Dedifferentiated amniotic fluid mesenchymal stem cell (primary cell): ENCODE results near the gene ROR2.

Experiments used
- DNase-seq: peaks from one replicate; pipeline ENCODE4 v3.0.0-alpha.2; 2016; ENCODE audit errors: extremely low spot score

The ROR2 gene

DNA sequence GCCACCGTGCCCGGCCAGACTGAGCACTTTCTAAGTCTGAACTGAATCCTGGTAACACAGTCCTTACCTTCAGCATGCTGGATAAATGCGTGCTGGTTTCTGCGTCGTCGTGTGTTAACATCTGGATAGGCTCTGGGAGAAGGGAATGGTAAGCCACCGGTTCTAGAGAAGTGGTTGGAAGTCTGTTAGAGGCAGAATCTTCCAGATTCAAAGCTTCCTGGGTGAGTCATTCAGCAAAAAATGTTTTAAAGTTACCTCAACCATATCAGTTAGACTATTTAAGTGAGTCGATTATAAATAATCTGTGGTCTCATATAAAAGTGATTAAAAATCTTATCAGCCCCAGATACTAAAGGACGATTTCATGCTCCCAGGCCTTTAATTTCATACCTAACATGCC lies 269.9 kb downstream of the ROR2 start:
- DNase-seq = no peak

DNA sequence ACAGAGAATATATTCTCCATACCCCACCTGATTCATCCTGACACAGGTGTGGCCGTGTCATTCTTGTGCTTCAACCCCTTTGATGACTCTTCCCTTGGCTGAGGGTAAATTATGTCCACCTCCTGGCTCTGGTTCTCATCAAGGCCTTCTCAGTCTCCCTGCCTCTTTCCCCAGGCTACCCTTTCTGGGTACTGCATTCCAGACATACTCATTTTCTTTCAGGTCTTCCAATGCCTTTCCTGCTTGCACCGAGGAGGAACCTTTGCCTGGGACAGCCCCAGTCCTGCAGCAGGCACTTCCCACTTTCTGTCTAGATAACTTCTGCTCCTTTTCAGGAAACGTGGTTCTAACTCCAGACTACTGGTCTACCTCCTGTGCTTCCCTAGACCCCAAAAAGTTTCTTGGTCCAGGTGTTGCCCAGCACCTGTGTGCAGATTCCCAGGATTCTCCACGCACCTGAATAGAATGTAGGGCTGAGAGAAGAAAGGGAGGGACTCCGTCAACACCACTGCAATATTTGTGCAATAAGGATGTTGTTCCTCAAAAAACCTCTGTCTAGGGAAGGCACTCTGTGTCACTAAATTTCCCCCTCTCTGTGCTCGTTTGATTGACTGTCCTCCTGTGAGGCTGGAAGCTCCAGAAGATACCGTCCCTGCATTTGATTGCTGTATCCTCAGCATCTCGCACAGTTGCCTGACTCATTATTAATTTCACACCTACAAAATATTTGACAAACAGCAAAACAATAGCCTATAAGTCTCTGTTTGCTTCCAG lies 271.0 kb downstream of the ROR2 start:
- DNase-seq = no peak

DNA sequence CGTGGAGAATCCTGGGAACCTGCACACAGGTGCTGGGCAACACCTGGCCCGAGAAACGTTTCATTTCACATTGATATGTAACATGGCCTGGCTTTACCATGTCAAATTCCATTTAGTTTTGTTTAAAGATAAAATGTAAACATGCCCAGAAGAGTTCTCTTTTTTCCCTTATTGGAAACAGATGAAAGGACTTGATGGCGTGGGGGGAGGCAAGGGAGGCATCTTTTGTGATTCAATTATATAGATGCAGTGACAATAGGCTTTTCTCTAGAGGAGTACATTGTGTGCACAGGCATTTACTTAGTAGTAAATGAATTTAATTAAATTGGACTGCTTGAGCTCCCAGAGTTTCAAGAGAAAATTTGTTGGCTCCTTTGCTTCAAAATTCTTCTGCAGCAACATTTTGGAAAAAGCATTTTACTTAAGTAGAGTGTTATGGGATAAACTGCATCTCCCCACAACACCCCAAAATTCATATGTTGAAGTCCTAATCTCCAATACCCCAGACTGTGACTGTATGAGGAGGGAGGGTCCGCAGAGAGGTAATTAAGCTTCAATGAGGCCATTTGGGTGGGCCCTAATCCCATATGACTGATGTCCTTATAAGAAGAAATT lies 272.1 kb downstream of the ROR2 start:
- DNase-seq = no peak

DNA sequence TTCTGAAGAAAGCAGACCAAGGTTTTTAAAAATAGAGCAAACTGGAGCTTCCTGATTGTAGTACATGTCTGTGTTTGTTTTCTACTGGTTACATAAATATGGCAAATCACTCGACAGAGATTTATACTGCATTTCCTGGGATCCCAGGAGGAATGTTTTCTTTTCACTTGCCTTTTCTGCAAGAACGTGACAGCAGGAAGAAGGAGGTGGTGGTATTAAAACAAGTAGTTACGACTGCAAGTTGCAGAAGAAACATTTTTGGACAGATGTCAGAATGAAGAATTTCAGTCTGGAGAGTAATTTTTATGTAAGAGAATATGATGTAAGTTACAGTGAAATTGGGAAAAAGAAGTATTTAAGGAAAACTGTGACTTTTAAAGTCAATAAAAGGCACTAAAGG lies 272.7 kb downstream of the ROR2 start:
- DNase-seq = peak; percentile 63

DNA sequence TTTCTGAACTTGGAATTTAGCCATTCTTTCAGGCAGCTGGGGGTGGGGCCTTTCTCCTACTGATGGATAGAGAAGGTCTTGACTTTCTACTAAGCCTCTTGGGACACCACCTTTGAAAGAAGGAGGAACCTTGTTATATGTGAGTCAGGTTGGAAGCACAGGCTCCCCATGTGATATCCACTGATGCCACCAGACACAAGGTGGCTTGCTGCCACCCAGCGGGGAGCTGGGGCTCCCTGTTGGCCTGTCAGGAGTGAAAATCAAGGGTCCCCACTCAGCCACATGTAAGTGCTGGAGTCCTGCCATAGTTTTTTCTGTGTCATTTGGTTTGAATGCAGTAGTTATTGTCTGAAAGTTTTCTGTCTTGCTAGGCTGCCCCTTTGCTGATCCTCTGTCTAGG lies 274.0 kb downstream of the ROR2 start:
- no peak for DNase-seq

DNA sequence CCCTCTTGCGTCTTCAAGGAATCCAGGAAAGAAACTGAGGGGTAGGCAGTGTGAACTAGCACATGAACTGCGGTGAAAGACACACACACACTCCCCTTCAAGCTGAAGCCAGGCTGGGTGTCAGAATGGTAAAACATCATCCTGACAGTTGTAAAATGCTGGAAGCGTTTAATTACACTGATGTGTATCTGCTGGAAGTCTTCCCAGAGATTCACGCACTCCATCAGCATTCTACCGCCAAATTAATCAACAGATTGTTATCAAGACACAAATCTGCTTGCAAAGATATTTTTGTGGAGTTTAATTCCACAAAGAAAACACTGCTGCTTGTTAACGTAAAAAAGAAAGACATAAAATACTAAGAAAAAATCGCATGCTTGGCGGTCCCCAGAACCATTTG lies 285.4 kb downstream of the ROR2 start:
- DNase-seq = no peak

DNA sequence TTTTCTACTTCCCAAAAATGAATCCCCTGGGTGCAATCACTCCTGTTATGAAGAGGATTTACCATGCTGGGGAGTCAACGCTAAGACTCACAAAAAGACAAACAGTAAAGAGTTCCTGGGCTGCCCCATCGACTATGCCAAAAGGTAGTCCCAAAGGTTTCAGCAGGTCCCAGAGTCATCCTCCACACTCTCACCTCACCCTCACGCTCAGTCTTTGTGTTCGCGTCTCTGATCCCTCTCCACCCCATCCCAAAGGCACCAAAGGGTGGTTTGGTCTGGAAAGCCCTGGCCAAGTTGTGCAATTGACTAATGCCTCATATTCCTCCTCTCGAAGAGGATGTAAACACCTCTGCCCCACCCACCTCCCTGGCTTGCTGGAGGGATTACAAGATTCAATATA lies 286.2 kb downstream of the ROR2 start:
- no peak for DNase-seq

DNA sequence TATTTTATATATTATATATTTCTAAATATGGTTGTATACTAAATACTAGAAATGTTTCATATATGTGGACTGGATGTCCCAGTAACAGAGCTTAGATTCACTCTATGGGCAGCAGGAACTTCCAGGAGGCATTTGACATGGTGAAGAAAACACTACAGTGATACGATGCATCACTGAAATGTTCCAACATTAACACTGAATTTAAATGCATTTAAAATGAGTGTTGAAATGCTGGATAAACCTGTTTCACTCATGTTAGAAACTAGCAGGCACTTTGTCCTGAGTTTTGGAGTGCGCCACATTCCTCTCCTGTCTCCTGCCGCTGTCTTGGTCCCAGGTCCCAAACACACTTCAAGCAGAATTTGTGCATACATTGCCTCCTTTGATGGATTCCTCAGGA lies 288.6 kb downstream of the ROR2 start:
- no peak for DNase-seq

DNA sequence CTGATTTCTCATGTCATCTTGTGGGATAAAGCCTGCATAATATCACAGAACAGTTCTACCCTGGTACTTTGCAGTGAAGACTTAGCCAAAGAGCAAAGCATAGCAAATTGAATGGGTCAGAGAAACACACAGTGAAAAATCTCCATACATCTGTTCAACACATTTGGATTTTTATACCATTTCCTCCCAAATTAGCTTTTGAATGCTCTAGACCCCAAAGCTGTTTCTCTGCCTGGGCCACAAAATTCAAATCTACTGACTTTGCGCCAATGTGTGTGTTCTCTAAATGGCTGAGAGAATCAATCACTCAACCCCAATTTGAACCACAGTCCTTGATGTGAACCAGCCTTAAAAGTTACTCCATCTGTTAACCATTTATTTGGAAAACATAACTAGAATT lies 289.5 kb downstream of the ROR2 start:
- no peak for DNase-seq

DNA sequence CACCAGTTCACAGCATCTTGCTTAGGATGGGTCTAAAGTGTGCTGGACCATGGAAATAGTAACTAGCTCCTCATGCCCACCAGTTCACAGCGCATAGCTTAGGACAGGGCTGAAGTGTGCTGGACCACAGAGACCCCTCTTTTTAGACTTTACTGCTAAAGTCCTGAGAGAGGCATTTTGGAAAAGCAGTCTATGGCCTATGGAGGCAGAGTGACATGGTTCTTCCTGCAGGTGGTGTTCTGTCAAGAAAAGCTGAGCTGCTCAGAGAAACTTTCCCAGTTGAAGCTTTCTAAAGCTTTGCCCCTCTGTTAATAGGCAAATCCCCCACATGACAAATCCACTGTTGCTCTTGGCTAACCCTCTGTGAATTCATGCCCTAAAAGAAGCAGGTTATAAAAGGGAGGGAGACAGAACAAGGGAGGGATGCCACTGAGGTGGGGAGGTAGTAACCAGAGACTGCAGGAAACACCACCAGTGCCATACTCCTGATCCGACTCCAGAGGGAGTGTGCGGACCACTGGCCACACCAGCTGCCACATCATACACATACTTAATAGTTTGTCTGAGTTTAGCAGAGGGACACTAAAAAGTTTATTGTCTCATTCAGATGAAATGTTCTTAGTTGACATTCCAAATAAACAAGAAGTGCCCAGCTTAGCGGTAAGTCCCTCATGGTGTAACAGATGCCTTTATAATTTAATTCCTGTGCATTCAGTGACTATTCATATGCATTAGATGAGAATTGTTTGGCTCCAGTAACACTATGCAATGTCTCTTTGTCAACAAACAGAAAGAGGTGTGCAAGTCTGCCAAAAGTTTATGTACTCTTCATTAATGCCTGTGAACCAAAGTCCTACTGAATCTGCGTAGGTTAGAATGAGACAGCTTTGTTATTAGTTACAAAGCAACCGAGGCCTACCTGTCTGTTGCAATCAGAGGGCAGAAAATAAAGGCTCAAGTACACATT lies 290.2 kb downstream of the ROR2 start:
- peak; percentile 45 for DNase-seq

DNA sequence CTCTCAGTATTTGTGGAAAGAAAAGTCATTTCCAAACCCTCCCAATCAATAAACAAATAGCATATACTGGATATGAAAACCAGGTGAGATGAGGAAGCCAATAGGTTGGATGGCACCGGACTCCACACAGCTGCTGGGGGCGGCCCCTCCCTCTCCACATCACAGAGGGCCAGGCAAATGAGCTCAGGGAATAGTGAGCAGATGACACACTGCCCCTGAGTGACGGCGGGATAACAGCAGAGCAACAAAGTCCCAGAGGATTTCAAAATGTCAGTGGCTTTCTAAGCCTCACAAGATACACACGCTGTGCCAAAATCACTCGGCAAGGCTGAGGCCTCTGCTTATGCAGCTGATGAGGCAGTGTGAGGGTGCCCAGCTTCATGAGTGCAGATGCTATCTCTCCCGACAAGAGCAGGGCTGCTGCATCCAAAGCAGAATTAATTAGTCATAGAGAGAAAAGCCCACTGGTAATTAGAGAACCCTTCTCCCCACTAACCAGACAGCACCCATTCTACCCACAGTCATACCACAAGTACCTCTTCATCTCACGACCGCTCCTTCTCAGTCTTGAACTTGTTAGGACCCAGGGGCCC lies 291.4 kb downstream of the ROR2 start:
- DNase-seq = no peak

DNA sequence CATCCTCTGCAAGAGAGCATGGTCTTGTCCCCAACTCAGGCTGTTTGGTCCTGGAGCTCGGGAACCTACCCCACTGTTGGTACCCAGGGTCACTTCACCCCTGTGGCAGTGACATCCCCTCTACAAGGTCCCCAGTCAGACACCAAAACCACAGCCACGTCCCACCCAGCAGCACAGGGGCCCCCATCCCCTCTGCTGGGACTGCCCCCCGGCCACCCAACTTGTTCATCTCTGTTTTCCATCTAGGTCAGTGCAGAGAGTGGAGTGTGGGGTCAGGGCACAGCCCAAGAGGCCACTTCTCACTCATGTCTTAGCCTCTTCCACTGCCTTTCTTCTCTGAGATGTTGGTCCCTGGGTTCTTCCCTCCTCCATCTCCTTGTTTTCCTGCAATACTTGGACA lies 292.5 kb downstream of the ROR2 start:
- DNase-seq = no peak

DNA sequence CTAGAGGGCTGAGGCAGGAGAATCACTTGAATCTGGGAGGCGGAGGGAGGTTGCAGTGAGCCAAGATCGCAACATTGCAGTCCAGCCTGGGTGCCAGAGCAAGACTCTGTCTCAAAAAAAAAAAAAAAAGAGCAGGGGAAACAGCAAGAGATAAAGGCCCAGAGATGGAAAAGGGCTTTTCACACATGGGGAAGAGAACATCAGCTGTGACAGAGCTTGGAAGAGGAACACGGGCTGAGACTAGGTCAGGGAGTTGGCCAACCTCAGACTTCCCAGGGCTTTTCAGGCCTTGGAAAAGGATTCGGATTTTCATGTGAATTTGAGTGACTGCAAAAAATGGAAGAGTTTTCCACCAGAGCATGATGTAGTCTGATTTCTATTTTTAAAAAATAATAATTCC lies 294.4 kb downstream of the ROR2 start:
- DNase-seq = no peak

DNA sequence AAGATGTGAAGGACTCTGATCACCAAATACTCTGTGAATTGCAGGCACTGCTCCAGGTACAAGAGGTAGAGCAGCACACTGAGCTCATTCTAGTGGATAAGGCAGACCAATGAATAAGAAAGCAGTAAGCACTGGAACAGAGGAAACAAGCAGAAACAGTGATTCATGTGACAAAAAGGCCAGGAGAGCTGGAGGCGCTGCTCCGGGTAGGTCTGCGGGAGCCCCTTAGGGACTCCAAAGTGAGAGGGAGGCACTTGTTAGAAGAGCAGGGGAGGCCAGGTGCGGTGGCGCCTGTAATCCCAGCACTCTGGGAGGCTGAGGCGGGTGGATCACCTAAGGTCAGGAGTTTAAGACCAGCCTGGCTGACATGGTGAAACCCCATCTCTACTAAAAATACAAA lies 294.8 kb downstream of the ROR2 start:
- no peak for DNase-seq

DNA sequence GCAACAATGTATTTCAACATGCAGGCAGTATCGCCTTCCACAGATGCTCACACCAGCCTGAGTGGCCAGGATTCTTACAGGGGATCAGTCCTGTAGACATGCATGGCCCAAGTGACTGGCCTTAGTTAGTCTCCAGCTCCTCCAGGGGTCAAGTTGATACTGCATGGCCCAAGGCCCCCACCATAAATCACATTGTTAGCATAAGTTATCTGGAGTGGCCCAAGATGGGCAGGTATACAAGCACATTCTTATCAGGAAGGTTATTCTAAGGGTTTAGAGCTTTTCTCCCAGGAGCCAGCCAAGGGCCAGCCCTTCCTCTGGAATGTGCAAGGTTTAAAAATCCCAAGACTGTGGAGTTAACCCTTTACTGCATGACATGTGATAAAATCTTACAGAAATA lies 295.5 kb downstream of the ROR2 start:
- no peak for DNase-seq

DNA sequence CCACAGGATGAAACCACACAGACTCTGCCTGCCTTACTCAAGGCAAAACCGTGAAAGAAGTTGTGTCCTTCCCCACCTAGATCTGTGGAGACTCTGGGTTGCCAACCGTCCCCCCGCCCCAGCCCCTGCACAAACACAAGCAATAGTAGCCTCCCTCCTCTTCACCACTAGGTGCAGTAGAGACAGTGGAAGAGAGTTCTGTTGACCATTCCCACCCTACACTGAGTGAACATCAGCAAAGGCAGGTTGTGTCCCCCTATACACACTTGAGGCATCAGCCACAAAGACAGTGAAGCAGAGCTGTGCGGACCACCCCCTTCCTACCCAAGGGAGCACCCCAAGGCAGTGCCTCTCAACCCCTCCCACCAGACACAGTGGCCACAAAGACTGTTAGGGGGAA lies 302.7 kb downstream of the ROR2 start:
- DNase-seq = no peak

DNA sequence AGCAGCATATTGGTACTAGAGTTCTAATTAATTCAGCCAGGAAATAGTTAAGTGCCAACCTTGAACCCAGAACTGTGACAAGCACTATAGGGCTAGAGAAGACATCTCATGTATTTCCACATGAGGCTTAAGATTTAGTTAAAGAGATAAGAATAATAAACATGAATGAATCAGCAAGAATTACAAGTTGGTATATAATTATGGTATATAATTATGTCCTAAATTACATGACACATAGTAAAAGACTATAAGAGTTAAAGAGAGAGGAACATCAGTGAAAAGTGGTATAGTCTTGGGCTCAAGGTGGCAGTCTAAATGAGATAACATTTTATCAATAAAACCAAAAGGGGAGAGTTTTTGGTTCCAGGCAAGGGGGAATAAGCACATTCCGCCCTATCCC lies 303.3 kb downstream of the ROR2 start:
- DNase-seq = no peak

DNA sequence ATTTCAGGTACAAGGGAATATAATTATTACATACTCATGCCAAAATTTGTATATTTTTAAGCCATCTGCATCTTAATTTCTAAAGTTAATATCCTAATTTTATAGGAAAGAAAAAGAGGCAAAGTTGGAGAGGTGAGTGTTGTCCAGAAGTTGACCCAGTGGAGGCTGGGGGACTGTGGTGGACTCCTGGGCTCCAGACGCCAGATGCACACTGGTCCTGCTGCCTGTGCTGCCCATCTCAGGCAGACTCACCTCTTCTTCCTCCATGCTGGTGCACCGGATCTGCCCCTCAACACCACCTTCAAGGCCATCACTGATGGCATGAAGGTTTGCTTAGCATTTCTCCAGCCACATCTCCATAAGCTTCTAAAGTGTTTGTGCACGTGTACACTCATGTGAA lies 305.6 kb downstream of the ROR2 start:
- DNase-seq = no peak

DNA sequence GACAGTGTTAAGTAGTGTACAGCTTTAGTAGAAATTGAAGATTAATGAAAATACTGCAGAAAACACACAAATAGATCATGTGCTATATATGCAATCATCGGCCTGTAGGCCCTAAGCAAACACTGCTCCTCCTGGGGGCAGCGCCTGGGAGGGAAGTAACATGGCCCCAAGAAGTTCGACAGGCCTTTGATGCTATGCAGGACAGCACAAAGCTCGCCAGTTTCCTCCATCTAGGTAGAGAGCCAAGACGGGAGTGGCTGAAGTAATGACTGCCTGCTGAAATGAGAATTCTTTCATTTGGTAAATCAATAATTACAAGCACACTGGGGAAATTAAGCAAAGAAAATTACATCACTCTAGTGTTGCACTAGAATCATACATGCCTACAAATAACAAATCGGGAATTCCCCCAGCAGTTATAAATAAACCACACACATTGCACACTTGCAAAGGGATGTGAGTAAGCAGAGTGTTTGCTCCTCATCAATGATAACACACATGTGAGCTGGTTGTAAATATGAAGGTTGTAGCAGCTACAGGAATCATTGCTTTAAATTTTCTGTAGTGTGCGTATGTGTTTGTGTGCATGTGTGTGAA lies 306.4 kb downstream of the ROR2 start:
- no peak for DNase-seq

DNA sequence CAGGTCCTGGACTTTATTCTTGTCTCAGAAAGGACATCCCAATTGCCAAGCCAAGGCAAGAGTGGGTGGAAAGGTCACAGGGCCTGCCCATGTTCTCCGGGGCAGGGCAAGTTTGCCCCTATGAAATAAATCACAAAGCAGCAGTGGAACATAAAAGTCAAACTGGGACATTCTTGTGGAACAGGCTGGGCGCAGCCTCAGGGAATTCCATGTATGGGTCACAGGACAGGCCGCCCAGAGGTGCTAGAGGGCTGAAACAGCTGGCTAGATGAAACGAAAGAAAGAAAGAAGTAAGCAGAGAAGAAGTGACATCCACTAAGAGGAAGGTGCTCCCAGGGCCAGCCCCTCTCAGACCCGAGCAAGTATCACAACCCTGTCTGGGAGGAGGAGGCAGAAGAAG lies 307.3 kb downstream of the ROR2 start:
- DNase-seq = no peak

DNA sequence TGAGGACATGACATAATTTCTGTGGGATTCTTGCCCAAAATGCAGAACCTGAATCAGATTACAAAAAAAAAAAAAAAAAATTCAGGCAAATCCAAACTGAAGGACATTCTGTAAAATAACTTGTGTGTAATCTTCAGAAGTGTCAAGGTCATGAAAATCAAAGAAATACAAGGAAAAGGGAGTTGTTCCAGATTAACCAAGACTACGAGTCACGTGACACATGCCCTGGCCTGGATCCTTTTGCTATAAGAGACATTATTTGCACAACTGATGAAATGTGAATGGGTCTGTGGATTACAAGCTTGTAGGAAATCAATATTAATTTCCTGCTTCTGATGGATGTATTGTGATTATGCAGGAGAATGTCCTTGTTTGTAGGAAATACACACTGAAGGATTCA lies 309.6 kb downstream of the ROR2 start:
- DNase-seq = no peak

DNA sequence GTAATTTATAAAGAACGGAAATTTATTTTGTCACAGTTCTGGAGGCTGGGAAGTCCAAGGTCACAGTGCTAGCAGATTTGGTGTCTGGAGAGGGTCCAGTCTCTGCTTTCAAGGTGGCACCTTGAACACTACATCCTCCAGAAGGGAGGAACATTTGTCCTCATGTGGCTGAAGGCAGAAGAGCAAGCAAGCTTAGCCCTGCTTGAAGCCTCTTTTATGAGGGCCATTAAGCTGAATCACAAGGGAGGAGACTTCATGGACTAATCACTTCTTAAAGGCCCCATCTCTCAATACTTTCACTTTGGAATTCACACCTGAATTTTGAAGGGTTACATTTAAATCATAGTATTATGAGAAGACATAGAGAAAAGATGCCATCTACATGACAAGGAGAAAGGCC lies 311.0 kb downstream of the ROR2 start:
- no peak for DNase-seq
